ENCODE data around the gene PSMF1. TPM values are rescaled to one million over a fixed set of nuclear protein-coding genes. Genes with fewer than 3 reads are reported as not detected.

Gene PSMF1
- total RNA-seq, 1 donor from 2014 or later: 133 TPM

GRCh38 chr20:1085492-1086276 lies 32.7 kb upstream of the PSMF1 start:
- H3K4me3 ChIP-seq: no peak overlapping the region
- DNase-seq (no peak), ATAC-seq (no peak)
- intact Hi-C loops (cut with DNase I): no loop called here
- H3K4me1 ChIP-seq: no peaks in the 10 kb centered on the region
- H3K36me3 ChIP-seq: no peaks in the 10 kb centered on the region
- H3K27me3 ChIP-seq: no peaks in the 10 kb centered on the region
- no peak overlapping the region for H3K27ac ChIP-seq
- no peaks in the 10 kb centered on the region for H3K9me3 ChIP-seq
- TF ChIP-seq CTCF (IDR thresholded peaks at IDR 0.05): no peak

GRCh38 chr20:1086277-1087213 lies 31.9 kb upstream of the PSMF1 start:
- no peak for TF ChIP-seq CTCF (IDR thresholded peaks at IDR 0.05)
- no peak for ATAC-seq
- H3K36me3 ChIP-seq: no peaks in the 10 kb centered on the region

DNA sequence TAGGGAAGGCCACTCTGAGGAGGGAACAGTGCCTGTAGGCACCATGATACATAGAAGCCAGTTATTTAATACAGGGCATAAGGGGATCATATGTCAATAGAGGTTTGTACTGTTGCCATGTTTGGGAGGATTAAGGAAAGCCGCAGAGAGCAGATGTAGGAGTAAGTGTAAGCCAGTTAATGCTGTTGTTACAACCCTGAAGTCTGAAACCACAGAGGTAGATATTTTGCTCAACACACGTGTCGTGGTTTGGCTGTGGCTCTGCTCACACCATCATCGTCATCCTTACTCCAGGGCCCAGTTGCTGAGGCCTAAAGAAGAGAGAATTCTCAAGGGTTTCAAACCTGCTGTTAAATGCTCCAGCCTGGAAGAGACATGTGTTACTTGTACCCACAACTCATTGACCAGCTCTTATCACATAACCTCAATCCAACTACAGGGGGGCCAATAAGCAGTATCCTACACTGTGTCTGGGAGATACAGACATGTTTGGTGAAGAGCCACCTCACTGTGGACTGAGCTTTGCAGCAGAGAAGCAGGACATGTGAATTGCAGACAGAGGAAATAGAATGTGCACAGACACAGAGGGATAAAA lies 31.0 kb upstream of the PSMF1 start:
- DNase-seq (no peak), ATAC-seq (no peak)
- TF ChIP-seq CTCF (IDR thresholded peaks at IDR 0.05): no peak
- H3K36me3 ChIP-seq: no peaks in the 10 kb centered on the region
- H3K9me3 ChIP-seq: no peaks in the 10 kb centered on the region
- intact Hi-C loops (cut with DNase I): no loop called here
- H3K4me1 ChIP-seq: no peaks in the 10 kb centered on the region
- H3K27ac ChIP-seq: no peak overlapping the region
- H3K4me3 ChIP-seq: no peak overlapping the region
- H3K27me3 ChIP-seq: no peaks in the 10 kb centered on the region

More at GRCh38 chr20:1086277-1087213, 31.9 kb upstream of the PSMF1 start:
- H3K27me3 ChIP-seq: no peaks in the 10 kb centered on the region
- H3K4me3 ChIP-seq: no peak overlapping the region
- intact Hi-C loops (cut with DNase I): no loop called here
- DNase-seq: no peak
- H3K4me1 ChIP-seq: no peaks in the 10 kb centered on the region
- H3K27ac ChIP-seq: no peak overlapping the region
- no peaks in the 10 kb centered on the region for H3K9me3 ChIP-seq

DNA sequence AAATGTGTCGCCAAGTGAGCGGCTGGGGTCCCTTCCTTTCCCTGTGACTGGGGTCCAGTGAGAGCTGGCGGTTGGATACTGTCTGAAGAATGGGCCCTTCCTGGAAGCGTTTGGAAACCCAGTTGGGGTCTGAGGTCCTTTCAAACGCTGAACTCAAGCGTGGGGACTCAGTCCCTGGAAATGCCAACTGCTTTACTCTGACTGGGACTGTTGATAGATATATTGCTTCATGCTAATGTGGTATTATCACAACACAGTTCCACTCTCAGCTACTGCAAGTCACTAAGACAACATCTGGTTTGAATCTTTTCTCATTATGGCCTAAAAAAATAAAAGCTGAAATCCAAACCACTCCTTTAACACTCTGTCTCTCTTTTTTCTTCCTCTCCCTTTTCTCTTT lies 23.7 kb upstream of the PSMF1 start:
- Histone ChIP-seq H3K36me3 (no peaks in the 10 kb centered on the region), H3K27ac (no peak overlapping the region), H3K4me3 (no peak overlapping the region), H3K4me1 (no peaks in the 10 kb centered on the region), H3K27me3 (no peaks in the 10 kb centered on the region), H3K9me3 (no peaks in the 10 kb centered on the region)
- intact Hi-C loops (cut with DNase I): no loop called here
- DNase-seq (no peak), ATAC-seq (no peak)
- TF ChIP-seq CTCF (IDR thresholded peaks at IDR 0.05): no peak

DNA sequence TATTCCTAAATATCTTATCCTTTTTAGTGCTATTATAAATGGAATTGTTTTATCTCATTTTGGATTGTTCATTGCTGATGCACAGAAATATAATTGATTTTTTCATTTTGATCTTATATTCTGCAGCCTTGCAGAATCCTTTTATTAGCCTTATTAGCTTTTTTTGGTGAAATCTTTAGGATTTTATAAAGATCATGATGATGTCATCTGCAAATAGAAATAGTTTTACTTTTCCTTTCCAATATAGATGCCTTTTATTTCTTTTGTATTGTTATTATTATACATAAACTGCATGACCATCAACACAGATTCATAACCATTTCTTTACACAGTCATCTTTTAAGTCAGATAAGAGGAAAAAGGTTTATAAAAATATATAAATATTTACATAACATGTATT lies 16.9 kb upstream of the PSMF1 start:
- Histone ChIP-seq H3K4me1 (no peaks in the 10 kb centered on the region), H3K27ac (no peak overlapping the region), H3K4me3 (no peak overlapping the region), H3K36me3 (no peaks in the 10 kb centered on the region), H3K9me3 (no peaks in the 10 kb centered on the region), H3K27me3 (no peaks in the 10 kb centered on the region)
- intact Hi-C loops (cut with DNase I): no loop called here
- ATAC-seq: no peak
- DNase-seq: no peak
- no peak for TF ChIP-seq CTCF (IDR thresholded peaks at IDR 0.05)

All from upper lobe of right lung (tissue), 1 donor.